Measurements from ENCODE around the gene DAGLB.
"Not testable (repeated sequence)": the region's sequence is repeated elsewhere in the genome, so short reads cannot be mapped to it uniquely, and the experiment has no call there.

The DAGLB gene

GRCh38 chr7:6385909-6386560, 61.7 kb downstream of the DAGLB start:
- DNase-seq, result no peak
- intact Hi-C loops (cut with DNase I), result loop anchor here (10.0 kb wide), 1 partner anchor 49 kb away; no protein-coding TSS in a partner anchor

DNA sequence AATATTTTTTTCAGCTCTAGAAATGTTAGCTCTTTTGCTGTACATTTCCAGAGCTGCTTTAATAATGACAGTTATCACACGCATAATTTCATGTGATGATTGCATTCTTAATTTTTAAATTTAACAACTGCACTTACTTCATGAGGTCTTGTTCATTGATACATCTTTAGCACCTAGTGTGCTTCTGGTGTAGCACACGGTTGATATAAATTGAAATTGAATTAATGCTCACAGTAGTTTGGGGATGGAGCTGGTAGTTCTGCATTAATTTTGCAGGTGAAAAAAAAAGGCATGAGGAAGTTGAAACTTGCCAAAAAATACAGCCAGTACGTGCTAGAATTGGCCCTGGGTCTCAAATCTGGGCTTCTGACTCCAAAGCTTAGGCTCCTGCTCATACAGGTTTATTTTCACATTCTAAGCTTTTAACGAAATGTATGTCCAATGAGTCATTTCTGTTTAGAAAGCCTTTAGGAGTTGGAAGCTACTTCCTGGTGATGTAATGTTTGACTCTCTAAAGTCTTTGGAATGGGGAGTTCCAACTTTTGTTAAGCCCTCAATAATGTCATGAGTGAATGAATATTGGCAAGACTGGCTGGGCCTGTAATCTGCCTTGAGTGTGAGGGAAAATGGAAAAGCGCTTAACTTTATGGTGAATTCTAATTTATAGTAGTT, 62.5 kb downstream of the DAGLB start:
- no peak for DNase-seq
- intact Hi-C loops (cut with DNase I), result loop anchor here (10.0 kb wide), 1 partner anchor 50 kb away; no protein-coding TSS in a partner anchor

DNA sequence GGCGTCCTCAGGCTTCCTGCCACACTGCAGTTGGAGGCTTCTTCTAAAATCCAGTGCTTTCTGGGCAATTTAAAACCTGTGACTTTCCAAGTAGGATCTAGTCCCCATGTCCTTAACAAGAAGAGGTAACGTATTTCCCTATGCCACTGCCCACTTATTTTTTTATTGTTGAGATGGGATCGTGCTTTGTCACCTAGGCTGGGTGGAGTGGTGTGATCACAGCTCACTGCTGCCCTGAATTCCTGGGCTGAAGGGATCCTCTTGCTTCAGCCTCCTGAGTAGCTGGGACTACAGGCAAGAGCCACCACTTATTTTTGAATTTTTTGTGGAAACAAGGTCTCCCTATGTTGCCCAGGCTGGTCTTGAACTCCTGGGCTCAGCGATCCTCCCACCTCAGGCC, 63.4 kb downstream of the DAGLB start:
- DNase-seq, result no peak
- intact Hi-C loops (cut with DNase I), result loop anchor here (10.0 kb wide), 1 partner anchor 50 kb away; no protein-coding TSS in a partner anchor

GRCh38 chr7:6382817-6383216, 64.9 kb downstream of the DAGLB start:
- no peak for DNase-seq
- intact Hi-C loops (cut with DNase I), result loop anchor here (10.0 kb wide), 1 partner anchor 52 kb away; no protein-coding TSS in a partner anchor

- not testable (repeated sequence) for DNase-seq
- intact Hi-C loops (cut with DNase I), result loop anchor here (10.0 kb wide), 1 partner anchor 53 kb away; no protein-coding TSS in a partner anchor
These were observed 65.9 kb downstream of the DAGLB start for GRCh38 chr7:6381846-6382245.

GRCh38 chr7:6380310-6381095, 67.3 kb downstream of the DAGLB start:
- intact Hi-C loops (cut with DNase I), result loop anchor here (10.0 kb wide), 1 partner anchor 54 kb away; no protein-coding TSS in a partner anchor
- peak in 1 of 42 donors; percentile 16 for DNase-seq

DNA sequence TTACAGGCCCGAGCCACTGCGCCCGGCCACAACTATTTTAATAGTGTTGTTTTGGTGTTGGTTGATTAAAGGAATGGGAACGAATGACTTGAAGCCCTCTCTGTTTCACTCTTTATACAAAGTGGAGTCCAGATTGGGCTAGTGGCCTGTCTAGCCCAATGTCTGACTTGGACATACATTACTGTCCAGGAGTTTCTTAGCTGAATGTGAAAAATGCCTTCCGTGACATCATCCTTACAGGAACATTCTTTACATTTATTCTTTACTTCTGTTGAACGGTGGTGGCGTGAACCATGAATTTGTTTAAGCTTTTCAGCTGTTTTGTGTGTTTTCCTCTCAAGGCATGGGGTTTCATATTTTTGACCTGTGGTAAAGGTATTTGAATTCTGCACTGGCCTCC, 67.9 kb downstream of the DAGLB start:
- DNase-seq, result no peak
- intact Hi-C loops (cut with DNase I), result loop anchor here (10.0 kb wide), 1 partner anchor 55 kb away; no protein-coding TSS in a partner anchor

DNA sequence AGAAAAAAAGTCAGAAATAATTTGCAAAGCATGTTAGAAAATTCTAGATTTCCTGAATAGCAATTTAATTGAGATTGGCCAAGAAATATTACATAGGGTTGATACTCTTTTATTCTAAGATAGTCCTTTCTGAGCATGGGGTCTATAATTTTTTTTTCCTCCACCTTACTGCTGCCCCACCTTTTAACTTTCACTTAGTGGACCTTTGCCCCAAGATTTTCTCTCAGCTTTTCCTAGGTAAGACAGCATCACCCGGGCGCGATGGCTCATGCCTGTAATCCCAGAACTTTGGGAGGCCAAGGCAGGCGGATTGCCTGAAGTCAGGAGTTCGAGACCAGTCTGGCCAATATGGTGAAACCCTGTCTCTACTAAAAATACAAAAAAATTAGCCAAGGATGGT, 69.2 kb downstream of the DAGLB start:
- DNase-seq; intact Hi-C loops (cut with DNase I): not testable (repeated sequence)

- intact Hi-C loops (cut with DNase I), result no loop called here
- no peak for DNase-seq
These were observed 70.9 kb downstream of the DAGLB start for GRCh38 chr7:6376820-6377219.

DNA sequence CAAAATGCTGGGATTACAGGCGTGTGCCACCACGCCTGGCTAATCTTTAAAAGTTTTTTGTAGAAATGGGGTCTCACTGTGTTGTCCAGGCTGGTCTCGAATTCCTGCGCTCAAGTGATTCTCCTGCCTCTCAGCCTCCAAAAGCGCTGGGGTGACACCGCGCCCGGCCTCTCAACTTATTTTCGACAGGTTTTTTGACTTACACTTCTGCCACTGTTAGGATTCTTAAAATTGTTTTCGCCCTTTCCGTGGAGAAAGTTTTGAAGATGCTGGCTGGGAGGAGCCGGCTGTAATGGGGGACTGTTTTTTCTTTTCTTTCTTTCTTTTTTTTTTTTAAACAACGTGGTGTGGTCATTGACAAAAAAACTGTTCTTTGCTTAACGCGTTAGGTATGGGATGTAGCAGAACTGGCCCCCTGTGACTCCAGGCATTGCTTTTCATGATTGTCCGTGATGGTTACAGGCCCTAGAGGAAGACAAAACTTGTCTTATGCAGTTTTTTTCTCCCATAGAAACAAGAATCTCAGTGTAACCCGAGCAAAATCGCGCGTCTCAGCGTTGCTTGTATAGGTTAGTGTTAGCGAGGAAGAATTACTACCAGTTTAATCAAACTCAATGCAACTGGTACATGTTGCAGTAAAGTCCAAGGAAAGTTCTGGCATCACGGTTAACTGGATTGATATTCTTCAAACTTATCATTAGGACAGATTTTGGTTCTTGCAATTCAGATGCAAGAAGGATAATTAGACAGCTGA, 72.2 kb downstream of the DAGLB start:
- peak in 3 of 42 donors; percentile 16 to 52 (median 27) for DNase-seq
- intact Hi-C loops (cut with DNase I), result no loop called here

DNA sequence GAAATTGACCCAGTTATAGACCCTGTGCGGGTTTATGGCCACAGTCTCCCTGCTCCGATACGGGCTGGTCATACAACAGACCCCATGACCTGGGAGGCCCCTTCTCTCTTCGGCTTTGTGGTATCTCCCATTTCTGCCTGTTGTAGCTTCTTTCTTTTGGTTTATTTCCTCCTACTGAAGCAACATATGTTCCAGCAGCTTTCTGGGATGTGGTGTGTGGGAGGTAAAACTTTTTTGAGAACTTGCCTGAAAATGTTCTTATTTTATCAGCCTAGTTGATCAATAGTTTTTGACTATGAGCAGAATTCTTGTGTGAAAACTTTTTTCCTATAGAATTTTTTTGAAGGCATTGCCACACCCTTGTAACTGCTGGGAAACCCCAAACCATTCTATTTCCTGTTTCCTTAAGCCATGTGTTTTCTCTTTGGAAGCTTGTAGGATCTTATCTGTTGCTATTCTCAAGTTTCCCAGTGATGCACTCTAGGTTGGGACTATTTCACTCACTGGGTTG, 80.0 kb downstream of the DAGLB start:
- DNase-seq, result no peak
- intact Hi-C loops (cut with DNase I), result no loop called here

DNA sequence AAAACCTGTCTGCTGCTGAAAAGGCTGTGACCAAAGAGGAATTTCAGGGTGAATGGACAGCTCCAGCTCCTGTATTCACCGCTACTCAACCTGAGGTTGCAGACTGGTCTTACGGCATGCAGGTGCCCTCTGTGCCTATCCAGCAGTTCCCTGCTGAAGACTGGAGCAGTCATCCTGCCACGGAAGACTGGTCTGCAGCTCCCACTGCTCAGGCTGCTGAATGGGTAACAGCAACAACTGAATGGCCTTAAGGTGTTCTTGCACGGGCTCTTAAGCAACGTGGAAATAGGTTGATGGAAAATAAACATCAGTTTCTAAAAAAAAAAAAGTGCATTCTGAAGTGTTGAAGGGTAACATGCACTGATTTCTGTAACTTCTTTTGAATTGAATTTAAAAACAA, 82.3 kb downstream of the DAGLB start:
- no peak for DNase-seq
- intact Hi-C loops (cut with DNase I), result no loop called here

DNA sequence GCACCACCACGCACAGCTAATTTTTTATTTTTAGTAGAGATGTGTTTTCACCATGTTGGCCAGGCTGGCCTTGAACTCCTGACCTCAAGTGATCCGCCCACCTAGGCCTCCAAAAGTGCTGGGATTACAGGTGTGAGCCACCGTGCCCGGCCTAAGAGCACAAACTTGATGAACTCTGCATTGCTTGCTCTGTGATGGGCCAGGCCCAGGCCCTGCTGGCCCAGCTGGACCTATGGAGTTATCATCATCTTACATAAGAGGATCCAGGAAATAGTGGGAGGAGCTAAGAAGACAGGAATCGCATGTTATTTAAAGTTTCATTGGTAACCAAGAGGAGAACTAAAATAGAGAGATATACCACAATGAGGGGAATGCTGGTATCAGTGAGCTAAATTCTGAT, 86.9 kb downstream of the DAGLB start:
- intact Hi-C loops (cut with DNase I), result no loop called here

GRCh38 chr7:6359734-6360133, 88.0 kb downstream of the DAGLB start:
- intact Hi-C loops (cut with DNase I), result no loop called here
- no peak for DNase-seq

More for the DNA sequence above, 86.9 kb downstream of the DAGLB start:
- DNase-seq, result no peak
